Ovary (tissue), 10 donors: Measurements from ENCODE around the gene MTREX. TPM values are rescaled to one million over a fixed set of nuclear protein-coding genes. Genes with fewer than 3 reads are reported as not detected.

ENCODE experiments used
- DNase-seq, 5 donors: peaks; one replicate each; pipeline ENCODE4 v3.0.0-alpha.2; 2019 to 2020
- H3K27ac ChIP-seq, 2 donors: fragments of 200-600 bp; one replicate each; pipeline versions ENCODE4 v1.5.1 to v1.8.0; 2019 to 2022
- H3K27me3 ChIP-seq: fragments of 200-600 bp; one replicate; pipeline ENCODE4 v1.8.0; 2022
- H3K36me3 ChIP-seq: fragments of 200-600 bp; sonication (generic); one replicate; pipeline ENCODE4 v1.5.1; 2019
- H3K4me1 ChIP-seq: one replicate; pipeline ENCODE4 v1.8.1; 2013; ENCODE audit warnings: mild to moderate bottlenecking, moderate library complexity; ENCODE audit not compliant: insufficient read depth
- H3K4me3 ChIP-seq: fragments of 200-600 bp; sonication (generic); one replicate; pipeline ENCODE4 v1.5.1; 2017
- H3K9me3 ChIP-seq, 2 donors: fragments of 200-600 bp in 1 of 2; sonication (generic) in 1 of 2; one replicate each; pipeline versions ENCODE4 v1.5.1 to v1.8.1; 2013 to 2019; ENCODE audit warnings: mild to moderate bottlenecking in 1 of 2, moderate library complexity in 1 of 2
- EP300 ChIP-seq: sonication (generic); formaldehyde crosslinking; IDR thresholded peaks from one replicate; pipeline ENCODE4 v1.6.1; 2017; ENCODE audit warnings: antibody characterized with exemption
- POLR2A ChIP-seq: fragments of 450-650 bp; IDR thresholded peaks from one replicate; pipeline ENCODE4 v1.6.1; 2017; ENCODE audit warnings: antibody characterized with exemption, mild to moderate bottlenecking, moderate library complexity
- WGBS, 3 donors: extraction: QIAGEN DNeasy Blood & Tissue Kit in 1 of 3; methylation state at CpG; one replicate each; pipeline versions ENCODE4 v1.1.5 to v1.1.7; 2013 to 2017; 5-methylcytosine and 5-hydroxymethylcytosine counted together
- intact Hi-C, 4 donors: fragments of 100-400 bp; cut with DNase I; formaldehyde crosslinking; loops; one replicate each; pipeline versions ENCODE4 v1.11.0 to v1.15.1; 2022 to 2023
- long read RNA-seq, 3 donors: library from polyadenylated mRNA in 2 of 3; unstranded in 2 of 3; transcript quantifications; one replicate each; pipeline ENCODE4 v2.0.0 and lab custom pipeline, GENCODE V29; 2021 to 2026
- polyA plus RNA-seq, 2 donors: library from polyadenylated mRNA; stranded (reverse); fragments of 200-250 nt in 1 of 2; fragments of 350-450 nt in 1 of 2; fragmentation: Illumina TruSeq in 1 of 2; extraction: RNeasy Lipid Tissue Mini Kit (QIAGEN cat#74804) in 1 of 2; gene quantifications; one replicate each; pipeline ENCODE4 v1.2.3, GENCODE V29; 2013 to 2014
- total RNA-seq, 7 donors: library from RNA; depleted of rRNA in 2 of 7; stranded (reverse); fragments of >200 nt in 2 of 7; fragmentation: NEBNext Ultra II Directional in 3 of 7; extraction: Animal tissue kit (Norgen Biotek cat#: 25700) in 3 of 7; gene quantifications; one replicate each; pipeline versions ENCODE4 v1.1.0 to v1.2.4, GENCODE V29; 2016 to 2023
- TF ChIP-seq, protein P1 (sequence below), 3 donors: fragments of 450-650 bp in 2 of 3; fragments of 200-600 bp in 1 of 3; IDR thresholded peaks; one replicate each; pipeline versions ENCODE4 v1.5.1 to v1.8.0; 2016 to 2022; ENCODE audit warnings: antibody characterized with exemption in 3 of 3, mild to moderate bottlenecking in 1 of 3
- donor health status: DM: no; HTN: no; CAD: no; lungs with moderate emphysema.
- donor health status: DM: no; HTN: no; CAD: no.
- donor health status: Bipolar disorder and iron deficiency.
- donor health status: DM: yes; HTN: yes; CAD: no.
- donor health status: DM: no; HTN: no; CAD: no.
- donor health status: DM: yes; HTN: yes; CAD: no.

The MTREX gene
- total RNA-seq: 10 to 100 TPM; 56.8 to 65.3 (median 62.6) TPM
- polyA plus RNA-seq: 10 to 100 TPM; 24.3 to 39.1 TPM
- long read RNA-seq, donor 1, full-length matches to known transcripts: 2 of 17 reads
- long read RNA-seq, donor 1, partial matches to known transcripts: 14 of 17 reads
- long read RNA-seq, donor 1, other reads (novel, unspliced or antisense): 1 of 17 reads
- long read RNA-seq, donor 2, full-length matches to known transcripts: 9 of 112 reads
- long read RNA-seq, donor 2, partial matches to known transcripts: 32 of 112 reads
- long read RNA-seq, donor 2, other reads (novel, unspliced or antisense): 71 of 112 reads
- long read RNA-seq, donor 3, full-length matches to known transcripts: 13 of 19 reads
- long read RNA-seq, donor 3, partial matches to known transcripts: 5 of 19 reads
- long read RNA-seq, donor 3, other reads (novel, unspliced or antisense): 1 of 19 reads

DNA sequence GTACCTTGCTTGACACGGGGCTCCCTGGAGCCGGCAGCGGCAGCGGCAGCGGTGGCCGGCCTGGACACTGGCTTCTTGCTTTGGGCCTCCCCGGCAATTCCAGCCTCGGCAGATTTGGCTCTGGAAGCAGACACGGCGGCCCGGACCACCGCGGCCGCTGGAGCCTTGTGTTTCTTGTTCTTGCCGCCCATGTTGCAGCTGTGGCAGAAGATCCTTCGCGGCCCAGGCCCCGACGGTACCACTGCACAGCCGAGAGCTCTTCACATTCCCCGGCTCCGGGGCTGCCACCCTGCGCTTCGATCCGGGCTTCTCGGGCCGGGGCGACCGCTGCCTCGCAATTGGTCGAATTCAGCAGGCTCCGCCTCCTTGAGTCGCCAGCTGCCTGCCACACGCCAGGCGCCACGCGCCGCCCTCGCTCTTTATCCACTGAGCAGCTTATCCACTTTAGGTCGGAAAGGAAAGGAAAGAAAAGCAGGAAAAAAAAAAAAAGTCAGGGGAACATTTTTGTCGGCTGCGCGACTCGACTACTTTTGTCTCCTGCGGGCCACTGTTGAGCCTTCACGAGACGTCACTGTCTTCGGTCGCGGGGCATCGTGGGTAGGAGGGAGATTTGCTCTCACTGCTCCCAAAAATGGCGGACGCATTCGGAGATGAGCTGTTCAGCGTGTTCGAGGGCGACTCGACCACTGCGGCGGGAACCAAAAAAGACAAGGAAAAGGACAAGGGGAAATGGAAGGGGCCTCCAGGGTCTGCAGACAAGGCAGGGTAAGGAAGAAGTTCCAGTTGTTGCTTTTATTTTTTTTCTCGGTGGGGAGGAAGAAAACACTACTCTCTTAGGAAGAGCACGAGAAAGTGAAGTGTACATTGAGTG is at the start of gene MTREX, which contains the start of gene DHX29:
Gene MTREX, plus strand, starts transcription at position 607 of the 871 bp plus-strand sequence. Its CDS starts 25 bp downstream, at position 632.
Gene DHX29, minus strand, starts transcription at position 312 of the 871 bp plus-strand sequence. Its CDS starts 121 bp downstream, at position 191.
- peak; percentile 29 for TF ChIP-seq POLR2A
- no peak for TF ChIP-seq EP300
- TF ChIP-seq, protein P1, sequence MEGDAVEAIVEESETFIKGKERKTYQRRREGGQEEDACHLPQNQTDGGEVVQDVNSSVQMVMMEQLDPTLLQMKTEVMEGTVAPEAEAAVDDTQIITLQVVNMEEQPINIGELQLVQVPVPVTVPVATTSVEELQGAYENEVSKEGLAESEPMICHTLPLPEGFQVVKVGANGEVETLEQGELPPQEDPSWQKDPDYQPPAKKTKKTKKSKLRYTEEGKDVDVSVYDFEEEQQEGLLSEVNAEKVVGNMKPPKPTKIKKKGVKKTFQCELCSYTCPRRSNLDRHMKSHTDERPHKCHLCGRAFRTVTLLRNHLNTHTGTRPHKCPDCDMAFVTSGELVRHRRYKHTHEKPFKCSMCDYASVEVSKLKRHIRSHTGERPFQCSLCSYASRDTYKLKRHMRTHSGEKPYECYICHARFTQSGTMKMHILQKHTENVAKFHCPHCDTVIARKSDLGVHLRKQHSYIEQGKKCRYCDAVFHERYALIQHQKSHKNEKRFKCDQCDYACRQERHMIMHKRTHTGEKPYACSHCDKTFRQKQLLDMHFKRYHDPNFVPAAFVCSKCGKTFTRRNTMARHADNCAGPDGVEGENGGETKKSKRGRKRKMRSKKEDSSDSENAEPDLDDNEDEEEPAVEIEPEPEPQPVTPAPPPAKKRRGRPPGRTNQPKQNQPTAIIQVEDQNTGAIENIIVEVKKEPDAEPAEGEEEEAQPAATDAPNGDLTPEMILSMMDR (IDR thresholded peaks at IDR 0.05): peak in 1 of 3 donors; percentile 35
- H3K27ac ChIP-seq: peak within 1 kb of the TSS; percentile 90 to 96
- no peaks in the 10 kb centered on the region for H3K27me3 ChIP-seq
- H3K4me3 ChIP-seq: peak within 1 kb of the TSS; percentile 62
- intact Hi-C loops: no loop called here
- peaks cover 5% of the 10 kb centered on the region for H3K4me1 ChIP-seq
- WGBS, 3 donors: 0% methylated on average over 62 of the region's 62 CpGs
- no peaks in the 10 kb centered on the region for H3K36me3 ChIP-seq
- no peaks in the 10 kb centered on the region for H3K9me3 ChIP-seq
- peak; percentile 87 to 92 (median 90) for DNase-seq

DNA sequence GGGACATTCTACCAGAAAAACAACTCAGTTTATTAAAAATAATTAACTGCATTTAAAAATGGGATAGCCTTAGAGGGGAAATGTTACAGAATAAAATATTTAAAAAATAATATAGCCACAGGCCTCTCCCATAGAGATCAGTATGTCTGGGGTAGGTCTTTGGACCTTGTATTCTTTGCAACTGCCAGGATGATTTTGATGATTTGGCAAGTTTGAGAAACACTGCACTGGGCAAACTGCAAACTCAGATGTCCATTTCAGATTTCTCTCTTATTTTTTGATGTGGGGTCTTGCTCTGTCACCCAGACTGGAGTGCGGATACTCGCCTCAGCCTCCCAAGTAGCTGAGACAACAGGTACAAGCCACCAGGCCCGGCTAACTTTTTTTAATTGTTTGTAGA is 49.5 kb upstream of the MTREX start:
- H3K36me3 ChIP-seq: no peaks in the 10 kb centered on the region
- H3K9me3 ChIP-seq: no peaks in the 10 kb centered on the region
- H3K27ac ChIP-seq: no peak overlapping the region
- no peak overlapping the region for H3K4me3 ChIP-seq
- TF ChIP-seq EP300 (no peak), POLR2A (no peak)
- TF ChIP-seq, protein P1 (IDR thresholded peaks at IDR 0.05): no peak
- no peaks in the 10 kb centered on the region for H3K27me3 ChIP-seq
- intact Hi-C loops: no loop called here
- H3K4me1 ChIP-seq: no peaks in the 10 kb centered on the region
- 91 to 96% (median 94%) methylated on average over 3 of the region's 3 CpGs for WGBS, 3 donors
- no peak for DNase-seq

DNA sequence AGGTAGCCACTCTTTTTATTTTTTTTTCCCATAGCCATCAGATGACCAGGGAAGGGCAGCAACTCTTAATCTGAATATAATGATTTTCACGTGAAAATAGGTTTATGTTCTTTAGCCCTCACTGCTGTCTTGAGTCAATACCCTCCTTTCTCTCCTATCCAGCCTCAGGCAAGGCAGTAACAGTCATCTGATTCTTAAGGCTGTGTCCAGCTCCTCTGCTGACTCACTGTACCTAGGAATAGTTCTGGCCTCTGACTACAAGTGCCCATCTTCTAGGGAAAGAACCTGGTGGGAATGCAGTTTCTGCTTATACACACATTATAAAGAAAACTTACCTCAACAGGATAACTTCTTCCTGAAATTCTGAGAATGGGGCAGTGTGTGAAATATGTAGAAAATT is 31.0 kb upstream of the MTREX start:
- no peak for DNase-seq
- Histone ChIP-seq H3K27me3 (no peaks in the 10 kb centered on the region), H3K9me3 (no peaks in the 10 kb centered on the region), H3K4me3 (no peak overlapping the region), H3K4me1 (no peaks in the 10 kb centered on the region), H3K27ac (no peak overlapping the region), H3K36me3 (no peaks in the 10 kb centered on the region)
- TF ChIP-seq EP300 (no peak), POLR2A (no peak)
- TF ChIP-seq, protein P1 (IDR thresholded peaks at IDR 0.05): no peak
- intact Hi-C loops: no loop called here
- WGBS, 3 donors: 78 to 83% (median 79%) methylated on average over 1 of the region's 1 CpG

DNA sequence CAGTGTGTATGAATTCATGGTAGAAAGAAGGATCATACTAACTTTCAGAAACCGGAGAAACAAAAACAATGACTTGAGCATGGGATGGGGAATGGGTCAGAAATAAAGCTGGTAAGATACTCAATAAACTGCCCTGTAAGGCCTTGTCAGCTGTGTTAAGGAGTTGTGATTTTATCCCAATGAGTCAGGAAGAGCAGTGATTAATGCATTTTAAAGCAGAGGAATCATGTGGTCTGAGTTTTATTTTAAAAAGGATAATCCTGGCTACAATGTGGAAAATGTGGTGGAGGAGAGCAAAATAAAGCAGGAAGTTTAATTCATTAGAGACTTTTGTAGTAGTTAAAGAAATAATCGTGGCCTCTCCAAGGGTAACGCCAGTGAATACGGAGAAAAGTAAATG is 29.0 kb upstream of the MTREX start:
- Histone ChIP-seq H3K4me1 (no peaks in the 10 kb centered on the region), H3K36me3 (no peaks in the 10 kb centered on the region), H3K4me3 (no peak overlapping the region), H3K27me3 (no peaks in the 10 kb centered on the region), H3K9me3 (no peaks in the 10 kb centered on the region), H3K27ac (no peak overlapping the region)
- TF ChIP-seq EP300 (no peak), POLR2A (no peak)
- TF ChIP-seq, protein P1 (IDR thresholded peaks at IDR 0.05): no peak
- DNase-seq: no peak
- intact Hi-C loops: no loop called here
- WGBS, 3 donors: 83 to 87% (median 85%) methylated on average over 4 of the region's 4 CpGs
